NCI-H2196 (cell line): ENCODE results near the gene USP20.
A peak's percentile ranks its signal among the peaks of the same experiment; 100 is the strongest.

ENCODE experiments used
- DNase-seq: peaks from one replicate; lab custom pipeline; 2025; ENCODE audit not compliant: unreplicated experiment; lab: John Stamatoyannopoulos, UW

Gene USP20

GRCh38 chr9:129874261-129875101 is 39.2 kb downstream of the USP20 start:
- no peak for DNase-seq

GRCh38 chr9:129875181-129875611 is 39.9 kb downstream of the USP20 start:
- no peak for DNase-seq

- DNase-seq, result no peak
Observed at GRCh38 chr9:129875687-129876395, 40.6 kb downstream of the USP20 start.

- no peak for DNase-seq
Observed at GRCh38 chr9:129876815-129877214, 41.6 kb downstream of the USP20 start.

- DNase-seq, result no peak
Observed at GRCh38 chr9:129878291-129878690, 43.0 kb downstream of the USP20 start.

GRCh38 chr9:129879103-129879699 is 43.9 kb downstream of the USP20 start:
- no peak for DNase-seq

- no peak for DNase-seq
Observed at GRCh38 chr9:129879991-129880653, 44.9 kb downstream of the USP20 start.

GRCh38 chr9:129880654-129881546 is 45.6 kb downstream of the USP20 start:
- DNase-seq, result no peak

GRCh38 chr9:129881547-129882324 is 46.5 kb downstream of the USP20 start:
- DNase-seq, result no peak

GRCh38 chr9:129884220-129885017 is 49.2 kb downstream of the USP20 start:
- DNase-seq, result peak; percentile 93

- DNase-seq, result no peak
Observed at GRCh38 chr9:129885018-129885669, 49.9 kb downstream of the USP20 start.

- DNase-seq, result peak; percentile 75
Observed at GRCh38 chr9:129885670-129886106, 50.4 kb downstream of the USP20 start.

- DNase-seq, result no peak
Observed at GRCh38 chr9:129886226-129887174, 51.2 kb downstream of the USP20 start.

- no peak for DNase-seq
Observed at GRCh38 chr9:129887334-129888292, 52.4 kb downstream of the USP20 start.

- DNase-seq, result no peak
Observed at GRCh38 chr9:129888293-129889121, 53.2 kb downstream of the USP20 start.
